ENCODE data around the gene BBX. TPM values are rescaled to one million over a fixed set of nuclear protein-coding genes. Genes with fewer than 3 reads are reported as not detected.

Gene BBX
- polyA plus RNA-seq, 1 donor from 2014 or later: 23.8 TPM

- Histone ChIP-seq H2AFZ (ENCODE audit: low read depth, low read length) (no peak overlapping the region), H3K9me3 (ENCODE audit: low read length) (no peaks in the 10 kb centered on the region), H3K36me3 (ENCODE audit: insufficient read depth, low read length) (no peaks in the 10 kb centered on the region), H3K4me2 (ENCODE audit: low read length) (no peak overlapping the region), H4K20me1 (ENCODE audit: insufficient read depth) (no peaks in the 10 kb centered on the region), H3K9ac (ENCODE audit: low read length) (no peak overlapping the region), H3K27ac (ENCODE audit: low read length) (no peak overlapping the region), H3F3A (ENCODE audit: insufficient read depth, low read length, poor library complexity, severe bottlenecking) (no peaks in the 10 kb centered on the region), H3K79me2 (replicated peaks; ENCODE audit: insufficient read depth, low read length) (no peaks in the 10 kb centered on the region), H3K9me2 (ENCODE audit: insufficient read depth, low read length) (no peaks in the 10 kb centered on the region), H3K4me3 (ENCODE audit: low read length) (no peak overlapping the region), H3K27me3 (ENCODE audit: insufficient read depth, low read depth, low read length) (no peaks in the 10 kb centered on the region)
- TF ChIP-seq RAD21 (conservative IDR thresholded peaks at IDR 0.05): no peak
- TF ChIP-seq POLR2AphosphoS5 (IDR thresholded peaks at IDR 0.05): no peak
- no peak for TF ChIP-seq MXI1 (conservative IDR thresholded peaks at IDR 0.05; ENCODE audit: poor library complexity, severe bottlenecking)
- no peak for TF ChIP-seq EP300 (conservative IDR thresholded peaks at IDR 0.05; ENCODE audit: poor library complexity, severe bottlenecking)
- no peak for TF ChIP-seq CTCF (IDR thresholded peaks at IDR 0.05; ENCODE audit: poor library complexity, severe bottlenecking)
- no peak for TF ChIP-seq SMC3 (conservative IDR thresholded peaks at IDR 0.05; ENCODE audit: poor library complexity)
Observed at GRCh38 chr3:107592073-107592472, 69.3 kb downstream of the BBX start.

- H3K27ac ChIP-seq (ENCODE audit: low read length): no peak overlapping the region
- no peak overlapping the region for H3K4me2 ChIP-seq (ENCODE audit: low read length)
- no peak overlapping the region for H3K4me3 ChIP-seq (ENCODE audit: low read length)
- H3K36me3 ChIP-seq (ENCODE audit: insufficient read depth, low read length): no peaks in the 10 kb centered on the region
- H3F3A ChIP-seq (ENCODE audit: insufficient read depth, low read length, poor library complexity, severe bottlenecking): no peaks in the 10 kb centered on the region
- no peaks in the 10 kb centered on the region for H3K9me2 ChIP-seq (ENCODE audit: insufficient read depth, low read length)
- H3K27me3 ChIP-seq (ENCODE audit: insufficient read depth, low read depth, low read length): no peaks in the 10 kb centered on the region
- no peak overlapping the region for H3K9ac ChIP-seq (ENCODE audit: low read length)
- H3K9me3 ChIP-seq (ENCODE audit: low read length): no peaks in the 10 kb centered on the region
- H3K79me2 ChIP-seq (replicated peaks; ENCODE audit: insufficient read depth, low read length): no peaks in the 10 kb centered on the region
- no peak overlapping the region for H2AFZ ChIP-seq (ENCODE audit: low read depth, low read length)
- TF ChIP-seq MXI1 (conservative IDR thresholded peaks at IDR 0.05; ENCODE audit: poor library complexity, severe bottlenecking) (no peak), REST (IDR thresholded peaks at IDR 0.05; ENCODE audit: borderline replicate concordance) (no peak), TAF1 (IDR thresholded peaks at IDR 0.05; ENCODE audit: low read depth) (no peak), RAD21 (conservative IDR thresholded peaks at IDR 0.05) (no peak), POLR2AphosphoS5 (IDR thresholded peaks at IDR 0.05) (no peak), CTCF (IDR thresholded peaks at IDR 0.05; ENCODE audit: poor library complexity, severe bottlenecking) (no peak), SMC3 (conservative IDR thresholded peaks at IDR 0.05; ENCODE audit: poor library complexity) (no peak), EZH2 (IDR thresholded peaks at IDR 0.05; ENCODE audit: borderline replicate concordance, insufficient read depth, low read length, poor library complexity, severe bottlenecking) (no peak), EP300 (conservative IDR thresholded peaks at IDR 0.05; ENCODE audit: poor library complexity, severe bottlenecking) (no peak)
- H4K20me1 ChIP-seq (ENCODE audit: insufficient read depth): no peaks in the 10 kb centered on the region
Observed at GRCh38 chr3:107594870-107595269, 72.1 kb downstream of the BBX start.

All from neural cell (in vitro differentiated cells).